ENCODE measurements around the gene USH2A.

DNA sequence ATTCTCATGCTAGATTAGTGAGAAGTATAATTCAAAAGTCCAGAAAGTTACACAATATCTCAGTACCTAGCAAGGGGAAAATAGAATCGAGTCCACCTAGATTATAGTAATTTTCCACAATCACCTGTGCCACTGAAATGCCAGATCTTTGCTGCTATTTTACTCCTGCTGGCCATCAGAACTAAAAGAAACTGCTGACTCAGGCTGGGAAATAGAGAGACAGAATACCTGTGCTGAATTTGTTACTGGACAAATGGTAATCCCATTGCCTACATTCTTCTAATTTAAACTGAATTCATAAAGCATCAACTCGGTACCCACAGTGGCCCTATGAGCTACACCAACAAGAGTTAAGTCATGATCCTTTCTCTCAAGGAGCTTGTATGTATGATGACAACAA lies 55.0 kb downstream of the USH2A start:
- TF ChIP-seq POLR2A (IDR thresholded peaks at IDR 0.05; ENCODE audit: low read length) = no peak
- TF ChIP-seq GATA1 (IDR thresholded peaks at IDR 0.05; ENCODE audit: low read depth, low read length) = no peak
